Kidney (tissue), 14 donors: ENCODE results near the gene FNDC4. TPM values are rescaled to one million over a fixed set of nuclear protein-coding genes. Genes with fewer than 3 reads are reported as not detected.

Experiments
- DNase-seq, 5 donors: peaks; one replicate each; pipeline ENCODE4 v3.0.0-alpha.2; 2013 to 2020
- FAIRE-seq: peaks from 2 replicates; lab custom pipeline; 2012; peaks lifted over from hg19 to GRCh38; lab: Jason Lieb, UNC
- H3K27ac ChIP-seq, 2 donors: one replicate each; pipeline ENCODE4 v1.7.0; 2013; ENCODE audit warnings: low read depth in 2 of 2, low read length in 2 of 2, inconsistent platforms in 1 of 2
- H3K27me3 ChIP-seq: one replicate; pipeline ENCODE4 v1.7.1; 2013; ENCODE audit warnings: low read length, inconsistent platforms; ENCODE audit not compliant: control insufficient read depth, insufficient read depth
- H3K36me3 ChIP-seq, 3 donors: one replicate each; pipeline versions ENCODE4 v1.7.0 to v1.7.1; 2013; ENCODE audit warnings: low read length in 3 of 3, control low read depth in 1 of 3, inconsistent platforms in 1 of 3; ENCODE audit not compliant: insufficient read depth in 3 of 3, control insufficient read depth in 2 of 3
- H3K4me1 ChIP-seq, 3 donors: one replicate each; pipeline versions ENCODE4 v1.7.0 to v1.7.1; 2013; ENCODE audit warnings: low read length in 3 of 3, inconsistent platforms in 1 of 3, low read depth in 1 of 3; ENCODE audit not compliant: control insufficient read depth in 2 of 3, insufficient read depth in 2 of 3
- H3K4me3 ChIP-seq, 3 donors: one replicate each; pipeline versions ENCODE4 v1.7.0 to v1.8.1; 2013; ENCODE audit warnings: low read length in 3 of 3, control low read depth in 1 of 3, inconsistent platforms in 1 of 3
- H3K9ac ChIP-seq, 3 donors: one replicate each; pipeline versions ENCODE4 v1.7.0 to v1.7.1; 2013; ENCODE audit warnings: low read length in 3 of 3, control low read depth in 1 of 3, inconsistent platforms in 1 of 3
- H3K9me3 ChIP-seq, 3 donors: one replicate each; pipeline versions ENCODE4 v1.7.0 to v1.7.1; 2013; ENCODE audit warnings: low read length in 3 of 3, control low read depth in 1 of 3, inconsistent platforms in 1 of 3; ENCODE audit not compliant: control insufficient read depth in 2 of 3, insufficient read depth in 1 of 3
- intact Hi-C: fragments of 100-400 bp; cut with DNase I; formaldehyde crosslinking; loops from one replicate; pipeline ENCODE4 v1.11.1; 2022
- polyA plus RNA-seq: library from polyadenylated mRNA; stranded (reverse); fragments of 350-450 nt; fragmentation: Illumina TruSeq; extraction: RNeasy Lipid Tissue Mini Kit (QIAGEN cat#74804); gene quantifications from one replicate; pipeline ENCODE4 v1.2.3, GENCODE V29; 2014; ENCODE audit warnings: low read depth, low replicate concordance; ENCODE audit not compliant: insufficient read depth
- total RNA-seq: library from RNA; stranded (reverse); fragmentation: NEBNext Ultra II Directional; extraction: Animal tissue kit (Norgen Biotek cat#: 25700); gene quantifications from one replicate; pipeline ENCODE4 v1.2.1, GENCODE V29; 2021
- TF ChIP-seq, protein P1 (sequence below): IDR thresholded peaks from 3 replicates; pipeline ENCODE4 v1.5.1; 2012; ENCODE audit warnings: mild to moderate bottlenecking, moderate library complexity, borderline replicate concordance; ENCODE audit not compliant: insufficient read depth; ENCODE audit errors: extremely low read depth
- donor health status: control.
- donor health status: control.
- donor health status: control.
- donor health status: control.
- donor health status: control.
- donor health status: DM: yes; HTN: yes; CAD: no.
- donor health status: Normal renal cell carcinoma (clear cell type).

The FNDC4 gene
- total and polyA plus RNA-seq, 2 donors from 2014 or later: 8.5 to 18.0 TPM

DNA sequence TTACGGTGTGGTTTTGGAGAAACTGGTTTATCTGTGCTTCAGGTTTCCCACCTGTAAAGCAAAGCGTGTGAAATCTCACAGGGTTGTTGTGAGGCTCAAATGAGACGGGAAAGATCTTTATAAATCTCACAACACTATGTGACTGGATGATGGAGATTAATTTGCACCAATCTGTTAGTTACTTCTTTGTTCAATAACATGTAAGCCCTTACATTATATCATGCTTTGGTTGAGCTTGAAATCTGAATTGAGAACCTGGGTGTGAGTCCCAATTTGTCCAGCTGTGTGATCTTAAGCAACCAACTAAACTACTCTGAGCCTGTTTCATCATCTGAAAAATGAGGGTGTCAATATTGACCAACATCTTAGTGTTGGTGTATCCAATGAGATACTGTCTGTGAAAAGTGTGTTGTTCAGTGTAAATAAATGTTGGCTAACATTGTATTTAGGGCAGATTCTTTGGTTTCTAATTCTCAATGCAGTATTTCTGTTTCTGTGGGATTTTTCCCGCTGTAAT is 898 bp upstream of the FNDC4 start:
- Histone ChIP-seq H3K9ac (no peak overlapping the region), H3K36me3 (no peaks in the 10 kb centered on the region), H3K4me3 (no peak overlapping the region), H3K4me1 (peaks cover 0 to 4% (median 0%) of the 10 kb centered on the region in 3 donors), H3K9me3 (no peaks in the 10 kb centered on the region), H3K27ac (no peak overlapping the region), H3K27me3 (peaks cover 3% of the 10 kb centered on the region)
- TF ChIP-seq, protein P1, sequence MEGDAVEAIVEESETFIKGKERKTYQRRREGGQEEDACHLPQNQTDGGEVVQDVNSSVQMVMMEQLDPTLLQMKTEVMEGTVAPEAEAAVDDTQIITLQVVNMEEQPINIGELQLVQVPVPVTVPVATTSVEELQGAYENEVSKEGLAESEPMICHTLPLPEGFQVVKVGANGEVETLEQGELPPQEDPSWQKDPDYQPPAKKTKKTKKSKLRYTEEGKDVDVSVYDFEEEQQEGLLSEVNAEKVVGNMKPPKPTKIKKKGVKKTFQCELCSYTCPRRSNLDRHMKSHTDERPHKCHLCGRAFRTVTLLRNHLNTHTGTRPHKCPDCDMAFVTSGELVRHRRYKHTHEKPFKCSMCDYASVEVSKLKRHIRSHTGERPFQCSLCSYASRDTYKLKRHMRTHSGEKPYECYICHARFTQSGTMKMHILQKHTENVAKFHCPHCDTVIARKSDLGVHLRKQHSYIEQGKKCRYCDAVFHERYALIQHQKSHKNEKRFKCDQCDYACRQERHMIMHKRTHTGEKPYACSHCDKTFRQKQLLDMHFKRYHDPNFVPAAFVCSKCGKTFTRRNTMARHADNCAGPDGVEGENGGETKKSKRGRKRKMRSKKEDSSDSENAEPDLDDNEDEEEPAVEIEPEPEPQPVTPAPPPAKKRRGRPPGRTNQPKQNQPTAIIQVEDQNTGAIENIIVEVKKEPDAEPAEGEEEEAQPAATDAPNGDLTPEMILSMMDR: no peak
- intact Hi-C loops: no loop called here
- DNase-seq (no peak), FAIRE-seq (no peak)

DNA sequence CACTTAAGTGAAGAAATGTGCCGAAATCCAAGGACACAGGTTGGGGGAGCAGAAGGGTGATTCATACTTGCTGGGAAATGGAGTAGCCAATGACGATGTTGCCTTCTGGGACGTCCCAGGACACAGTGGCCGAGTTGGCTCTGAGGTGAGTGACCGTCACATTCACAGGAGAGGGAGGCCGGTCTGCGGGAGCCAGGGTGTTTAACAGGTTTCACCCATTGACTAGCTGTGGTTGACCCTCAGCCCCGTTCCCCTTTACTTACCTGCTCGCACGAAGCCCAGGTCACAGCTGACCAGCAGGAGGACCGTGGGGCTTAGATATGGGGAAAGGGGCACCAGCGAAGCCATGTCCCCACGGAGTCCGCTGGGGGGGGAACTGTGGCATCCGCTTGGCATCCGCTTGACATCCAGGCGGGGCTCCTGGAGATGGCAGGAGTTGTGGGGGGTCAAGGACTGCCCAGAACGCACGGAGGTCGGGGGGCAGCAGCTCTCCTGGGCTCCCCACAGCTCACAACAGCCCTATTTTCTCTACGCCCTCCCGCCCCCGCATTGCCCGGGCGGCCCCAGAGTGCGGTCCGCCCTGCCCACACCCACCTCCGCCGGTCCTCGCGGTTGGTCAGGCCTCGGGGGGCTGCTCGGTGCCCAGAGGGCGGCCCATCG is 586 bp downstream of the FNDC4 start:
- Histone ChIP-seq H3K9me3 (no peaks in the 10 kb centered on the region), H3K4me3 (peak overlapping the region in 1 of 3 donors; percentile 53), H3K4me1 (peaks cover 2 to 7% (median 4%) of the 10 kb centered on the region in 3 donors), H3K9ac (peak overlapping the region in 1 of 3 donors; percentile 56), H3K36me3 (no peaks in the 10 kb centered on the region), H3K27ac (no peak overlapping the region), H3K27me3 (peaks cover 3% of the 10 kb centered on the region)
- TF ChIP-seq, protein P1: no peak
- DNase-seq: peak; percentile 11 to 77 (median 34)
- intact Hi-C loops: no loop called here
- no peak for FAIRE-seq

DNA sequence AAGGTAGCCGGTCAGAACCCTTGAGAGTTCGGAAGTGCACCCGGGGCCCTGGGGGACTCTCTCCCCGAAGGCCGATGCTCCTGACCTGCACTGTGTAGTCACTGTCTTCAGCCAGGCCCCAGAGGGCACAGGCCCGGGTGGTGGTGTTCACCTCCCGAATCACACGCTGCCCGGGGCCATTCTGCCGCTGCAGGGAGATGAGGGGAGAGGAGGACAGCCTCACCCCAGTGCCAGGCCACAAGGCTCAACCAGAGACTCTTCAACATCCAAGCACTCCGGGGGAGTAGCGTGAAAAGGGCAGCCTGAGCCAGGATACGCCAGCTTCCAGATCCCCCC is 1.1 kb downstream of the FNDC4 start:
- H3K4me3 ChIP-seq: peak overlapping the region in 1 of 3 donors; percentile 53
- peak in 2 of 5 donors; percentile 48 to 70 for DNase-seq
- no peak overlapping the region for H3K9ac ChIP-seq
- intact Hi-C loops: no loop called here
- no peaks in the 10 kb centered on the region for H3K36me3 ChIP-seq
- TF ChIP-seq, protein P1: no peak
- H3K27me3 ChIP-seq: peaks cover 3% of the 10 kb centered on the region
- FAIRE-seq: no peak
- peaks cover 2 to 7% (median 4%) of the 10 kb centered on the region in 3 donors for H3K4me1 ChIP-seq
- no peaks in the 10 kb centered on the region for H3K9me3 ChIP-seq
- H3K27ac ChIP-seq: no peak overlapping the region
